ENCODE measurements around the gene RDH13. TPM values are rescaled to one million over a fixed set of nuclear protein-coding genes. Genes with fewer than 3 reads are reported as not detected.
A peak's percentile ranks its signal among the peaks of the same experiment; 100 is the strongest.
"Not testable (repeated sequence)": the region's sequence is repeated elsewhere in the genome, so short reads cannot be mapped to it uniquely, and the experiment has no call there.

Gene RDH13
- total and polyA plus RNA-seq, 10 donors: 4.6 to 31.5 (median 17.2) TPM

- no peak for DNase-seq
- Histone ChIP-seq H3K36me3 (no peaks in the 10 kb centered on the region), H3K27me3 (replicated peaks in 1 of 7) (peaks cover 0 to 76% (median 30%) of the 10 kb centered on the region in 7 donors), H3K4me1 (peaks cover 0 to 28% (median 8%) of the 10 kb centered on the region in 6 donors), H3K9me3 (peaks cover 0 to 6% (median 0%) of the 10 kb centered on the region in 8 donors), H3K4me3 (peak overlapping the region in 1 of 8 donors; percentile 21), H3K27ac (peak overlapping the region in 1 of 8 donors; percentile 23)
- 5 to 12% (median 8%) methylated on average over 25 to 30 of the region's 30 CpGs for WGBS, 5 donors
- intact Hi-C loops (cut with DNase I; ENCODE audit: low total_unique reads): no loop called here
- TF ChIP-seq POLR2A (IDR thresholded peaks at IDR 0.05) (no peak), POLR2AphosphoS5 (IDR thresholded peaks at IDR 0.05) (no peak), CTCF (IDR thresholded peaks at IDR 0.05 in 8 of 11, conservative IDR thresholded peaks at IDR 0.05 in 3 of 11) (no peak)
Observed at GRCh38 chr19:55068950-55069864, 6.3 kb upstream of the RDH13 start.

GRCh38 chr19:55067869-55068268 lies 4.9 kb upstream of the RDH13 start:
- Histone ChIP-seq H3K27ac (no peak overlapping the region), H3K4me1 (peaks cover 0 to 28% (median 8%) of the 10 kb centered on the region in 6 donors), H3K4me3 (no peak overlapping the region), H3K9me3 (peaks cover 0 to 4% (median 0%) of the 10 kb centered on the region in 8 donors), H3K36me3 (no peaks in the 10 kb centered on the region), H3K27me3 (replicated peaks in 1 of 7) (peaks cover 0 to 65% (median 27%) of the 10 kb centered on the region in 7 donors)
- no peak for TF ChIP-seq CTCF (IDR thresholded peaks at IDR 0.05 in 8 of 11, conservative IDR thresholded peaks at IDR 0.05 in 3 of 11)
- no peak for TF ChIP-seq POLR2AphosphoS5 (IDR thresholded peaks at IDR 0.05)
- no peak for TF ChIP-seq POLR2A (IDR thresholded peaks at IDR 0.05)
- intact Hi-C loops (cut with DNase I; ENCODE audit: low total_unique reads): no loop called here
- 33 to 46% (median 40%) methylated on average over 3 of the region's 3 CpGs for WGBS, 5 donors
- no peak for DNase-seq

GRCh38 chr19:55066107-55066709 lies 3.3 kb upstream of the RDH13 start:
- peaks cover 0 to 3% (median 0%) of the 10 kb centered on the region in 8 donors for H3K9me3 ChIP-seq
- no peak for DNase-seq
- H3K4me1 ChIP-seq: peaks cover 3 to 36% (median 18%) of the 10 kb centered on the region in 6 donors
- intact Hi-C loops (cut with DNase I; ENCODE audit: low total_unique reads): no loop called here
- H3K36me3 ChIP-seq: no peaks in the 10 kb centered on the region
- no peak overlapping the region for H3K27ac ChIP-seq
- TF ChIP-seq CTCF (IDR thresholded peaks at IDR 0.05 in 8 of 11, conservative IDR thresholded peaks at IDR 0.05 in 3 of 11): no peak
- TF ChIP-seq POLR2A (IDR thresholded peaks at IDR 0.05): no peak
- no peak for TF ChIP-seq POLR2AphosphoS5 (IDR thresholded peaks at IDR 0.05)
- H3K4me3 ChIP-seq: no peak overlapping the region
- H3K27me3 ChIP-seq (replicated peaks in 1 of 7): peaks cover 0 to 54% (median 22%) of the 10 kb centered on the region in 7 donors
- 18 to 40% (median 32%) methylated on average over 2 of the region's 2 CpGs for WGBS, 5 donors

GRCh38 chr19:55065516-55065915 lies 2.6 kb upstream of the RDH13 start:
- H3K36me3 ChIP-seq; intact Hi-C loops (cut with DNase I; ENCODE audit: low total_unique reads); H3K9me3 ChIP-seq; H3K4me3 ChIP-seq; DNase-seq; H3K27ac ChIP-seq: not testable (repeated sequence)
- Histone ChIP-seq H3K4me1 (peaks cover 8 to 36% (median 21%) of the 10 kb centered on the region in 6 donors), H3K27me3 (replicated peaks in 1 of 7) (peaks cover 0 to 47% (median 16%) of the 10 kb centered on the region in 7 donors)
- WGBS, 5 donors: 82 to 89% (median 87%) methylated on average over 9 of the region's 9 CpGs
